ENCODE measurements around the gene MAPK4. TPM values are rescaled to one million over a fixed set of nuclear protein-coding genes. Genes with fewer than 3 reads are reported as not detected.
"Not testable (repeated sequence)": the region's sequence is repeated elsewhere in the genome, so short reads cannot be mapped to it uniquely, and the experiment has no call there.

Gene MAPK4
- total and polyA plus RNA-seq, 2 donors from 2014 or later = 9.0 to 9.2 TPM

GRCh38 chr18:50563376-50563775 lies 3.5 kb downstream of the MAPK4 start:
- FAIRE-seq = no peak

GRCh38 chr18:50569930-50570329 lies 10.0 kb downstream of the MAPK4 start:
- DNase-seq (peak in 1 of 5 donors; percentile 11), FAIRE-seq (no peak)
- Histone ChIP-seq H3K27me3 (ENCODE audit: control insufficient read depth, insufficient read depth, low read length) (no peaks in the 10 kb centered on the region), H3K36me3 (ENCODE audit: control insufficient read depth in 2 of 3, insufficient read depth in 3 of 3, low read length in 3 of 3) (no peaks in the 10 kb centered on the region), H3K4me1 (ENCODE audit: control insufficient read depth in 2 of 3, insufficient read depth in 2 of 3, low read depth in 1 of 3, low read length in 3 of 3) (no peaks in the 10 kb centered on the region), H3K27ac (ENCODE audit: low read depth in 2 of 2, low read length in 2 of 2) (no peak overlapping the region), H3K4me3 (ENCODE audit: low read length in 3 of 3) (no peak overlapping the region), H3K9ac (ENCODE audit: low read length in 3 of 3) (no peak overlapping the region), H3K9me3 (ENCODE audit: control insufficient read depth in 2 of 3, insufficient read depth in 1 of 3, low read length in 3 of 3) (no peaks in the 10 kb centered on the region)
- intact Hi-C loops (cut with DNase I) = no loop called here
- TF ChIP-seq CTCF (IDR thresholded peaks at IDR 0.05; ENCODE audit: borderline replicate concordance, extremely low read depth, insufficient read depth) = no peak

More at GRCh38 chr18:50563376-50563775, 3.5 kb downstream of the MAPK4 start:
- Histone ChIP-seq H3K36me3 (ENCODE audit: control insufficient read depth in 2 of 3, insufficient read depth in 3 of 3, low read length in 3 of 3) (no peaks in the 10 kb centered on the region), H3K4me3 (ENCODE audit: low read length in 3 of 3) (no peak overlapping the region), H3K27ac (ENCODE audit: low read depth in 2 of 2, low read length in 2 of 2) (no peak overlapping the region), H3K9ac (ENCODE audit: low read length in 3 of 3) (no peak overlapping the region), H3K4me1 (ENCODE audit: control insufficient read depth in 2 of 3, insufficient read depth in 2 of 3, low read depth in 1 of 3, low read length in 3 of 3) (peaks cover 0 to 5% (median 2%) of the 10 kb centered on the region in 3 donors), H3K27me3 (ENCODE audit: control insufficient read depth, insufficient read depth, low read length) (peaks cover 4% of the 10 kb centered on the region), H3K9me3 (ENCODE audit: control insufficient read depth in 2 of 3, insufficient read depth in 1 of 3, low read length in 3 of 3) (no peaks in the 10 kb centered on the region)
- no peak for TF ChIP-seq CTCF (IDR thresholded peaks at IDR 0.05; ENCODE audit: borderline replicate concordance, extremely low read depth, insufficient read depth)
- no peak for DNase-seq
- intact Hi-C loops (cut with DNase I) = no loop called here

- no peak overlapping the region for H3K27ac ChIP-seq (ENCODE audit: low read depth in 2 of 2, low read length in 2 of 2)
- FAIRE-seq (no peak), DNase-seq (no peak)
- H3K4me1 ChIP-seq (ENCODE audit: control insufficient read depth in 2 of 3, insufficient read depth in 2 of 3, low read depth in 1 of 3, low read length in 3 of 3) = no peaks in the 10 kb centered on the region
- no peak overlapping the region for H3K4me3 ChIP-seq (ENCODE audit: low read length in 3 of 3)
- no peaks in the 10 kb centered on the region for H3K36me3 ChIP-seq (ENCODE audit: control insufficient read depth in 2 of 3, insufficient read depth in 3 of 3, low read length in 3 of 3)
- intact Hi-C loops (cut with DNase I) = no loop called here
- H3K27me3 ChIP-seq (ENCODE audit: control insufficient read depth, insufficient read depth, low read length) = no peaks in the 10 kb centered on the region
- no peak overlapping the region for H3K9ac ChIP-seq (ENCODE audit: low read length in 3 of 3)
- TF ChIP-seq CTCF (IDR thresholded peaks at IDR 0.05; ENCODE audit: borderline replicate concordance, extremely low read depth, insufficient read depth) = no peak
- H3K9me3 ChIP-seq (ENCODE audit: control insufficient read depth in 2 of 3, insufficient read depth in 1 of 3, low read length in 3 of 3) = no peaks in the 10 kb centered on the region
Observed at GRCh38 chr18:50571606-50572005, 11.7 kb downstream of the MAPK4 start.

GRCh38 chr18:50573196-50573595 lies 13.3 kb downstream of the MAPK4 start:
- H3K36me3 ChIP-seq (ENCODE audit: control insufficient read depth in 2 of 3, insufficient read depth in 3 of 3, low read length in 3 of 3); H3K27me3 ChIP-seq (ENCODE audit: control insufficient read depth, insufficient read depth, low read length); H3K9me3 ChIP-seq (ENCODE audit: control insufficient read depth in 2 of 3, insufficient read depth in 1 of 3, low read length in 3 of 3); FAIRE-seq; H3K9ac ChIP-seq (ENCODE audit: low read length in 3 of 3); H3K4me3 ChIP-seq (ENCODE audit: low read length in 3 of 3); H3K27ac ChIP-seq (ENCODE audit: low read depth in 2 of 2, low read length in 2 of 2); H3K4me1 ChIP-seq (ENCODE audit: control insufficient read depth in 2 of 3, insufficient read depth in 2 of 3, low read depth in 1 of 3, low read length in 3 of 3); intact Hi-C loops (cut with DNase I): not testable (repeated sequence)
- DNase-seq = peak in 1 of 5 donors; percentile 13
